ENCODE results near the gene ADGRD1.

GRCh38 chr12:131120831-131121271, 167.1 kb downstream of the ADGRD1 start:
- no peak for TF ChIP-seq CTCF (IDR thresholded peaks at IDR 0.05)
- no peak for TF ChIP-seq POLR2A (IDR thresholded peaks at IDR 0.05)
